Stimulated activated CD4-positive, alpha-beta T cell treated with anti-CD3 and anti-CD28 coated beads, Interleukin-12 subunit alpha, Interleukin-12 subunit beta, amount 100 ng/mL, for 48 hours (primary cell): Measurements from ENCODE around the gene TLR1.
A peak's percentile ranks its signal among the peaks of the same experiment; 100 is the strongest.
"Not testable (repeated sequence)": the region's sequence is repeated elsewhere in the genome, so short reads cannot be mapped to it uniquely, and the experiment has no call there.

ENCODE experiments used
- DNase-seq, 3 donors: peaks; one replicate each; pipeline ENCODE4 v3.0.0-alpha.2; 2020; ENCODE audit warnings: low read depth in 2 of 3, low spot score in 1 of 3

Gene TLR1

DNA sequence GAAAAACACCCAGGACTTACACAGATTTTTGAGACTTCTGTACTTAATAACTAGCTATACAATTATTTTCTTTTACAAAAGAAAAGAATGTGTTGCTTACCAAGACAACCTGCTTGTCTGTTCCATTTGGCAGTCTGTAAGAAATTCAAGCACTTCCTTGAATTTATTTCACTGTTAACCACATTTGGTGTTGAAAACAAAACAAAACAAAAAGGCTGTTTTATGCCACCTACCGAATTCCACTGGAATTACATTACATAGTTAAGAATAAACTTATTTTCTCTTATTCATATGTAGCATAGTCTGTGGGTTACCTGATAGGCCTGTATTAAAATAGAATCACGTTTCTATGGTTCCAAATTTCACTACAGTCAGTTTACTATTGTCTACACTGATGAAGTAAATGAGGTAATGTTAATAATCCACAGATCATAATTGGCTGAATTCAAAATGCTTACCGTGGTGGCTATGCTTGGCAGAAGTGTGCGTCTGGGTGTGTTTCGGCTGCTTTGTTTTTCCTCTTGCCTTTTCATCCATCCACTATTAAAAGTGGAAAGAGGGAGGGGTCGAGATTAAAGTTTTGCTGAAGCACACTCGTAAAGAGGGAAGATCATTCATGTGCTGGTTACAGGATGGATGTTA lies at the start of gene TLR1:
TSS of gene TLR1 (minus strand) at position 138 of the 642 bp plus-strand sequence. CDS start 5,960 bp downstream, outside the sequence.
- peak in 1 of 3 donors; percentile 31 for DNase-seq

GRCh38 chr4:38846015-38846414 lies 41.4 kb upstream of the TLR1 start:
- DNase-seq = no peak

GRCh38 chr4:38842994-38843393 lies 38.4 kb upstream of the TLR1 start:
- DNase-seq = no peak

DNA sequence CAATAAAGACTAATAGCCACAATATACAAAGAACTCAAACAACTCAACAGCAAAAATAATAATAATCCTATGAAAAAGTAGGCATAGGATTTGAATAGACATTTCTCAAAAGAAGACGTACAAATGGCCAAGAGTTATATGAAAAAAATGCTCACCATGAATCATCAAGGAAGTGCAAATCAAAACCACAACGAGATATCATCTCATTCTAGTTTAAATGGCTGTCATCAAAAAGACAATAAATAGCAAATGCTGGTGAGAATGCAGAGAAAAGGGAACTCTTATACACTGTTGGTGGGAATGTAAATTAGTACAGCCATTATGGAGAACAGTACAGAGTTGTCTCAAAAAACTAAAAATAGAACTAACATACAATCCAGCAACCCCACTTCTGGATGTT lies 33.3 kb upstream of the TLR1 start:
- DNase-seq = no peak

- DNase-seq = no peak
These were observed 32.7 kb upstream of the TLR1 start for GRCh38 chr4:38837334-38837733.

DNA sequence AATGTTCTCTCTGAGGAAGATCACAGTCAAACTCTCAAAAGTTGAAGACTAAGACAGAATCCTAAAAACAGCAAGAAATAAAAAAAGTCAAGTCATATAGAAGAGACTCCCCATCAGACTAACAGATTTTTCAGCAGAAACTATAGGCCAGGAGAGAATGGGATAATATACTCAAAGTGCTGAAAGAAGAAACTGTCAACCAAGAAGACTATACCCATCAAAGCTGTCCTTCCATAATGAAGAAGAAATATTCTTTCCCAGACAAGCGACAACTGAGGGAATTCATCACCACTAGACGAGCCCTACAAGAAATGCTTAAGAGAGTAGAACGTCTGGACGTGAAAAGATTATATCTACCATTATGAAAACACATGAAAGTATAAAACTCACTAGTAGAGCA lies 30.0 kb upstream of the TLR1 start:
- DNase-seq = no peak

- no peak for DNase-seq
These were observed 28.3 kb upstream of the TLR1 start for GRCh38 chr4:38832624-38833528.

- no peak for DNase-seq
These were observed 27.6 kb upstream of the TLR1 start for GRCh38 chr4:38832206-38832605.

DNA sequence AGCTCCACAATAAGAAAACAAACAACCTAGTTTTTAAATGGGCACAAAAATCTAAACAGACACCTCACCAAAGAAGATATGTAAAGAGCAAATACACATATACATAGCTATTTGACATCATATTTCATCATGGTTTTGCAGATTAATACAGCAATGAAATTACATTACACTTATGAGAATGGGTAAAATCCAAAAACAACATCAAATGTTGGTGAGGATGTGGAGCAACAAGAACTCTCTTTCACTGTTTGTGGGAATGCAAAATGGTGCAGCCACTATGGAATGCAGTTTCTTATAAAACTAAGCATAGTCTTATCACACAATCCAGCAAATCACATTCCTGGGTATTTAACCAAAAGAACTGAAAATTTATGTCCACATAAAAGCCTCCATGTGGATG lies 27.1 kb upstream of the TLR1 start:
- no peak for DNase-seq

GRCh38 chr4:38829237-38829636 lies 24.6 kb upstream of the TLR1 start:
- no peak for DNase-seq

DNA sequence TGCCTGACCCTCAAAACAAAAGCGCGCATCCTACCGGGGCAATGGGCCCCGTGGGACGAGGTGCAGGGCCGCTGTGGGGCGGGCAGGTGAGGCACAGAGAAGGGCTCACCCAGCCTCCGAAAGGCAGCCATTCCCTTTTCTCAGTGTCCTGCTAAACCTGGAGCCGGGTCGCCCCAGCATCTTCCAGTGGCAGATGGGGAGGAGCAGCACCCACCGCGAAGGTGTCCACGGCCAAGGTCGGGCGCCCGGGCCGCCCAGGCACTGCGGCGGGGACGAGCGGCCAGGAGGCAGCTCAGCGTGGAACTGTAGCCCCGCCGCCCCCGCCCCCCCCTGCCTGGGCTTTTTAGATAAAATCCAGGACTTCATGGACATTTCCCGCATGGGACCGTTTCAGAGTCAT lies 19.2 kb upstream of the TLR1 start:
- no peak for DNase-seq

DNA sequence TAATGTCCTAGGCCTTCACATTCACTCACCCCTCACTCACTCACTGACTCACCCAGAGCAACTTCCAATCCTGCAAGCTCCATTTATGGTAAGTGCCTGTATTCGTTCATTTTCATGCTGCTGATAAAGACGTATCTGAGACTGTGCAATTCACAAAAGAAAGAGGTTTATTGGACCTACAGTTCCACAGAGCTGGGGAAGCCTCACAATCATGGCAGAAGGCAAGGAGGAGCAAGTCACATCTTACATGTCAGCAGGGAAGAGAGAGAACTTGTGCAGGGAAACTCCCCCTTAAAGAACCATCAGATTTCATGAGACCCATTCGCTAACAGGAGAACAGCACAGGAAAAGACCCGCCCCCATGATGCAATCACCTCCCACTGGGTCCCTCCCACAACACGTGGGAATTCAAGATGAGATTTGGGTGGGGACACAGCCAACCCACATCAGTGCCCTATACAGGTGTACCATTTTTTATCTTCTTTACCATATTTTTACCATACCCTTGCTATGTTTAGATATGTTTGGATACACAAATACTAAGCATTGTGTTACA lies 18.2 kb upstream of the TLR1 start:
- DNase-seq = no peak

GRCh38 chr4:38821739-38822138 lies 17.1 kb upstream of the TLR1 start:
- no peak for DNase-seq

- DNase-seq = no peak
These were observed 15.9 kb upstream of the TLR1 start for GRCh38 chr4:38820329-38821061.

- DNase-seq = no peak
These were observed 15.0 kb upstream of the TLR1 start for GRCh38 chr4:38819569-38819968.

GRCh38 chr4:38818441-38818976 lies 13.9 kb upstream of the TLR1 start:
- no peak for DNase-seq

DNA sequence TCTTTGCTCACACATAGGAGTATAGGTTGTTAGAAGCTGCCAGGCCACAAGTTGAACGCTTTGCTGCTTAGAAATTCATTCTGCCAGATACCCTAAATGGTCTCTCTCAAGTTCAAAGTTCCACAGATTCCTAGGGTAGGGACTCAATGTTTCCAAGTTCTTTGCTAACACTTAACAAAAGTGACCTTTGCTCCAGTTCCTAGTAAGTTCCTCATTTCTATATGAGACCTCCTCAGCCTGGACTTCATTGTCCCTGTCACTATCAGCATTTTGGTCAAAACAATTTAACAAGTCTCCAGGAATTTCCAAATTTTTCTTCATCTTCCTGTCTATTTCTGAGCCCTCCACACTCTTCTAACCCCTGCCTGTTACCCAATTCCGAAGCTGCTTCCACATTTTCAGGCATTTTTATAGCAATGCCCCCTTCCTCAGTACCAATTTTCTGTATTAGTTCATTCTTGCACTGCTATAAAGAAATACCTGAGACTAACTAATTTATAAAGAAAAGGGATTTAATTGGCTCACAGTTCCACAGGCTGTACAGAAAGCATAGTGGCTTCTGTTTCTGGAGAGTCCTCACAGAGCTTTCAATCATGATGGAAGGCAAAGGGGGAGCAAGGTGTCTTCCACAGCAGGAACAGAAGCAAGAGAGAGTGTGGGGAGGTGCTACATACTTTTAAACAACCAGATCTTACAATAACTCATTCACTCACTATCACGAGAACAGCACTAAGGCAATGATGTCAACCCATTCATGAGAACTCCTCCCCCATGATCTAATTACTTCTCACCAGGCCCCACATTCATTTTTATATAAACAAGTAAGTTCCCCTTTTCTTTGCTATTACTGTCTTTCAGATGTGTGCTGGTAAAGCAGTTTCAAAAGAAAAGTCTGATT lies 11.5 kb upstream of the TLR1 start:
- DNase-seq = no peak

- no peak for DNase-seq
These were observed 9.8 kb upstream of the TLR1 start for GRCh38 chr4:38814386-38814785.

DNA sequence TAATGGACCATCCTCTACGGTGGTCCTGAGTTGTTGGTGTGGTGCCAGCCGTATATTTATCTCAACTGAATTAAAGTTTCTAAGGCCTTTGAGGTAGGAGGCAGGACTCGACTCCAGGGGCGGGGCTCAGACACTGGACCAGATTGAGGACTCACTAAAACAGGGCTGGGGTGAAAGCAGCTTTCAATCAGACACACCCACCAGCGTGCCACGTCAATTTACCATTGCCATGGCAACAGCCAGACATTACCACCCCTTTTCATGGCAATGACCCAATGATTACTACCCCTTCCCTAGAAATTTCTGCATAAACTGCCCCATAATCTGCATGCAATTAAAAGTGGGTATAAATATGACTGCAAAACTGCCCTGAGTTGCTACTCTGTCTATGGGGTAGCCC lies 6.7 kb upstream of the TLR1 start:
- no peak for DNase-seq

GRCh38 chr4:38807462-38807861 lies 2.9 kb upstream of the TLR1 start:
- DNase-seq = not testable (repeated sequence)
